Glomerular endothelial cell (primary cell): ENCODE results near the gene POLR2A. TPM values are rescaled to one million over a fixed set of nuclear protein-coding genes. Genes with fewer than 3 reads are reported as not detected.
"Not testable (repeated sequence)": the region's sequence is repeated elsewhere in the genome, so short reads cannot be mapped to it uniquely, and the experiment has no call there.

ENCODE experiments used
- DNase-seq: peaks from one replicate; pipeline ENCODE4 v3.0.0-alpha.2; 2011; ENCODE audit warnings: low read depth, low spot score; ENCODE audit errors: extremely low read depth
- total RNA-seq: library from RNA; depleted of rRNA; stranded (reverse); fragments of >200 nt; gene quantifications from 2 replicates; pipeline ENCODE4 v1.2.3, GENCODE V29; 2015

Gene POLR2A
- total RNA-seq, 1 donor from 2014 or later = 124 TPM

GRCh38 chr17:7477392-7478275 lies 6.5 kb upstream of the POLR2A start:
- no peak for DNase-seq

- no peak for DNase-seq
Observed at GRCh38 chr17:7478276-7479212, 5.6 kb upstream of the POLR2A start.

- no peak for DNase-seq
Observed at GRCh38 chr17:7479213-7480088, 4.7 kb upstream of the POLR2A start, which contains the start of gene ZBTB4. ZBTB4 (minus strand) TSS chr17:7479631; CDS start chr17:7466801, 12,830 bp downstream.

GRCh38 chr17:7480089-7480384 lies 4.1 kb upstream of the POLR2A start:
- DNase-seq = no peak

GRCh38 chr17:7481275-7481674 lies 2.9 kb upstream of the POLR2A start, which contains the start of gene SLC35G6:
SLC35G6 (plus strand) TSS chr17:7481446; CDS start chr17:7481517, 71 bp downstream.
- DNase-seq = not testable (repeated sequence)

- DNase-seq = not testable (repeated sequence)
Observed at GRCh38 chr17:7481842-7482741, 2.1 kb upstream of the POLR2A start.

- DNase-seq = not testable (repeated sequence)
Observed at GRCh38 chr17:7482742-7483088, 1.5 kb upstream of the POLR2A start.

- DNase-seq = peak; percentile 73
Observed at GRCh38 chr17:7483255-7484066, 705 bp upstream of the POLR2A start.

GRCh38 chr17:7484919-7485377 lies 782 bp downstream of the POLR2A start:
- no peak for DNase-seq

- DNase-seq = no peak
Observed at GRCh38 chr17:7486181-7486580, 2.0 kb downstream of the POLR2A start.

GRCh38 chr17:7490144-7490543 lies 6.0 kb downstream of the POLR2A start:
- no peak for DNase-seq

- DNase-seq = no peak
Observed at GRCh38 chr17:7491583-7491982, 7.4 kb downstream of the POLR2A start.

- DNase-seq = no peak
Observed at GRCh38 chr17:7493941-7494340, 9.8 kb downstream of the POLR2A start.

GRCh38 chr17:7495906-7496434 lies 11.8 kb downstream of the POLR2A start:
- DNase-seq = no peak

- DNase-seq = no peak
Observed at GRCh38 chr17:7496470-7497183, 12.5 kb downstream of the POLR2A start.

- DNase-seq = no peak
Observed at GRCh38 chr17:7497228-7497627, 13.1 kb downstream of the POLR2A start.

- no peak for DNase-seq
Observed at GRCh38 chr17:7497636-7498035, 13.5 kb downstream of the POLR2A start.

- DNase-seq = no peak
Observed at GRCh38 chr17:7499161-7499560, 15.0 kb downstream of the POLR2A start.
